Rectal smooth muscle tissue (tissue), 1 donor: ENCODE results near the gene PREX1.

Experiments used
- H3K27ac ChIP-seq: one replicate; pipeline ENCODE4 v1.7.0; 2013; ENCODE audit warnings: low read depth, low read length, inconsistent platforms
- H3K27me3 ChIP-seq: one replicate; pipeline ENCODE4 v1.7.0; 2013; ENCODE audit warnings: low read length; ENCODE audit not compliant: control insufficient read depth, insufficient read depth
- H3K36me3 ChIP-seq: one replicate; pipeline ENCODE4 v1.7.0; 2013; ENCODE audit warnings: low read length; ENCODE audit not compliant: control insufficient read depth, insufficient read depth
- H3K4me1 ChIP-seq: one replicate; pipeline ENCODE4 v1.7.0; 2013; ENCODE audit warnings: low read length; ENCODE audit not compliant: control insufficient read depth, insufficient read depth
- H3K4me3 ChIP-seq: one replicate; pipeline ENCODE4 v1.7.0; 2013; ENCODE audit warnings: low read length
- H3K9ac ChIP-seq: one replicate; pipeline ENCODE4 v1.7.0; 2013; ENCODE audit warnings: low read length

Gene PREX1

DNA sequence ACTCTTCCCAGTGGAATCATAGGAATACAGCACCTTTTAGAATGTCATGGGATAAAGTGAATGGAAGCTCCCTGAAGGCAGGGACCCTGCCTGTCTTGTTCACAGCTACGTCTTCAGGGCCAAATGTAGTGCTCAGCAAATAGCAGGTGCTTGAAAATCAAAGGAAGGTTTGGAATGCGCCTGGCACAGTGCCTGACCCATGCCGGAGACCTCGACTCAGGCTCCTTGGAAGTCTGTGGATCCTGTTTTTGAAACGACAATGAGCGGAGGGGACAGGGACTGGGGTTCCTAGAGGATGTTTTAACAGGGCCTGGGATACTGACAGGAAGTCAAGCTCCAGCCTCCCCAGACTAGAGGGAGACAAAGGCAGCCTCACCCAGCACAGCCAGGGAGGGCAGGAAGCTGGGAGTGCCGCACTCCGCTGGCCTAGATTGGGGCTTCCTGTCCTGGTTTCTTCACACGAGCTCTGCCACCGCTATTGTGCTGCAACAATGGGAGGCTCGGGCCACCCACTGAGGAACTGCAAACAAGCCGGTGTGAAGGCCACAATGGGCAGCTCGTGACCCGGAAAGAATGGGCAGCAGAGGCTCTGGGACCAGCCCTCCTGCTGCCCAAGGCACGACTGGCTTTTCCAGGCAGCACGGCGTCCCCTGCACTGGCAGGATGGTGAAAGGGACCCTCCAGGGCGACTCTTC, 76.7 kb downstream of the PREX1 start:
- no peaks in the 10 kb centered on the region for H3K36me3 ChIP-seq
- H3K27me3 ChIP-seq = no peaks in the 10 kb centered on the region
- H3K9ac ChIP-seq = no peak overlapping the region
- no peak overlapping the region for H3K4me3 ChIP-seq
- H3K27ac ChIP-seq = no peak overlapping the region
- no peaks in the 10 kb centered on the region for H3K4me1 ChIP-seq

DNA sequence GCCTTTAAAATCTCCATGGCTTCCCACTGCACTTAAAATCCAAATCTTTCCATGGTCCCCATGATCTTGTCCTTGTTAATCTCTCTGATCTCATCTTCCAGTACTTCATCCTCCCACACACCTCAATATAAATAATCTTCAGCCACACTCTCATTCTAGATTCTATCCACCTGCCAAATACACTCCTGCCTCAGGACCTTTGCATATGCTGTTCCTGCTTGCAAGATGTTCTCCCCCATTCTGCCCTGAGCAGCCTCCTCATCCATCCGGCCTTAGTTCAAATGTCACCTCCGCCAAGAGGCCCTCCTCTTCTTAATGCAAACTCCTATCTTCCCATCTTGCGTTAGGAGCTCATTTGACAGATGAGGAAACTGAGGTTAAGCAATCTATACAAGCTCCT, 77.4 kb downstream of the PREX1 start:
- Histone ChIP-seq H3K9ac (no peak overlapping the region), H3K27ac (no peak overlapping the region), H3K4me3 (no peak overlapping the region), H3K4me1 (no peaks in the 10 kb centered on the region), H3K27me3 (no peaks in the 10 kb centered on the region), H3K36me3 (no peaks in the 10 kb centered on the region)

DNA sequence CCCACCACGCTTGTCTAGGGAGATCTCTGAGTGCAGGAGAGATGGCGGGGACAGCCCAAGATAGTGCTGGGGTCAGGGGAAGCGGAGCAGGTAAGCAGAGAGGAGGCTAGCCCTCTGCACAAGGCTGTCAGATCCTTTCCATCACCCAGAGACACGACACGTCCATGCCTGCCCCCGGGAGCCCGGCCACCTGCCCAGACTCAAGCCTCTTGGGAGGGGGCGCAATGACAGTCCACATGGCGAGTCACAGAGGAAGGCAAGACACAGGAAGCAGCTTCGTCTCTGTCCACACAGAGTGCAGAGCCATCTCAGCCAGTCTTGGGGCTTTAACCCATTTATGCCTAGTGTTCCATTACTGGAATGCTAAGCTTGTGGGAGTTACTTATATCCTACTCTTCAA, 78.4 kb downstream of the PREX1 start:
- Histone ChIP-seq H3K27me3 (no peaks in the 10 kb centered on the region), H3K9ac (no peak overlapping the region), H3K36me3 (no peaks in the 10 kb centered on the region), H3K4me3 (no peak overlapping the region), H3K4me1 (no peaks in the 10 kb centered on the region), H3K27ac (no peak overlapping the region)

DNA sequence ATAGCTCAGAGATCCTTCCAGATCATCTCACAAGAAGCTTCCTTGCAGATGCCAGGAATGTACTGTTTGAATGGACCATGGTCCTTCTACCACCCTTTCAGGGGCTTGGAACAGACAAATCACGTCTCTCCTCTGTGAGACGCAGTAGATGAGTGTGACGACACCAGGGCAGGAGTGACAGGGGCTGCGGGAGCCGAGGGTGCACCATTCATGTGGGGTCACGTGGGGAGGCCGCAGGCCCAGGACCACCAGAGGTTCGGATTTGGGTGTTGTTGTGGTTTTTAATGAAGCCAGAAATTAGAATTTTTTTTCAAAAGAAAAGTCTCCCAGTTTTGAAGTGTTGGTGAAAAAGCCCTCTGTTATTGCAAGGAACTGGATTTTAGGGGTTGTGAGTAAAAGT, 79.2 kb downstream of the PREX1 start:
- Histone ChIP-seq H3K36me3 (peaks cover under 1% of the 10 kb centered on the region), H3K9ac (no peak overlapping the region), H3K27me3 (no peaks in the 10 kb centered on the region), H3K4me1 (no peaks in the 10 kb centered on the region), H3K4me3 (no peak overlapping the region), H3K27ac (no peak overlapping the region)

DNA sequence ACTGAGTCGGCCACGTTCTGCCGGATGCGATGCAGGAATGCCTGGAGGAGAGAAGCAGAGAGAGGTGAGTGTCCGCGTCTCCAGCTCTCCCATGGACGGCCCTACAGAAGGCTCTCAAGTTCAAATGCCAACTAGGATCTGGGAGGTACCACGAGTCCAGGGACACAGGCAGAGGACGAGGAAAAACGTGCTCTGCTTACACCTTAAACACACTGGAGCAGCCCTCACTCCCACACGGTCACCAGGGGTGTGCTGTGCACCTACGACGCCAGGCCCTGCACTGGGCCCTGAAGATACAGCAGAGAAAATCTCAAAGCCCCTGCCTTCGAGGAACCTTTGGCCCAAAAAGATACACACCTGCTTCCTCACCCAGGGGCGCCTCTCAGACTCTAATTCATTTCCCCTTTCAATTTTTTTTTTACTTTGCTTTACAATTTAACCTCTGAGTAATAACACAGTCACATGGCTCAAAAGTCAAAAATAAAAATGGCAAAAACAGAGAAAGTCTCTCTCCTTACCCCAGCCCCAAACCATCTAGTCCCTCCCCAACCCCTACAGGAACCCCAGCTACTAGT, 79.9 kb downstream of the PREX1 start:
- no peak overlapping the region for H3K4me3 ChIP-seq
- no peaks in the 10 kb centered on the region for H3K27me3 ChIP-seq
- peaks cover 3% of the 10 kb centered on the region for H3K36me3 ChIP-seq
- H3K4me1 ChIP-seq = no peaks in the 10 kb centered on the region
- no peak overlapping the region for H3K27ac ChIP-seq
- H3K9ac ChIP-seq = no peak overlapping the region

DNA sequence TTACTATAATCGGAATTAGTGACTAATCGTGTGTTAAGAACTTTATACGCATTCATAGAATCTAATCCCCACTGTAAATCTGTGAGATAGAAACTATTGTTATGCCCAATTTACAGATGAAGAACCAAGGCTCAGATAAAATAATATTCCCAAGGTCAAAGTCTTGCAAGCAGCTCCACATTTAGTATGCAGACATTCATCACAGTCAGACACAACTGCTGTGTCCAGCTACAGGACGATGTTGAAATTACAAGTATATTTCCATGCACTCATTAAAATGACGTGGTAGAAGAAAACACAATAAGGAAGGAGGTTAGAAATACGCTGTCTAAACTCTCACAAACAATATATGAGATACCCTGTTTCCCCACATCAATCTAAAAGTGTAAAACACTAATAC, 82.5 kb downstream of the PREX1 start:
- Histone ChIP-seq H3K27me3 (no peaks in the 10 kb centered on the region), H3K4me3 (no peak overlapping the region), H3K36me3 (peaks cover 3% of the 10 kb centered on the region), H3K27ac (no peak overlapping the region), H3K9ac (no peak overlapping the region), H3K4me1 (no peaks in the 10 kb centered on the region)

DNA sequence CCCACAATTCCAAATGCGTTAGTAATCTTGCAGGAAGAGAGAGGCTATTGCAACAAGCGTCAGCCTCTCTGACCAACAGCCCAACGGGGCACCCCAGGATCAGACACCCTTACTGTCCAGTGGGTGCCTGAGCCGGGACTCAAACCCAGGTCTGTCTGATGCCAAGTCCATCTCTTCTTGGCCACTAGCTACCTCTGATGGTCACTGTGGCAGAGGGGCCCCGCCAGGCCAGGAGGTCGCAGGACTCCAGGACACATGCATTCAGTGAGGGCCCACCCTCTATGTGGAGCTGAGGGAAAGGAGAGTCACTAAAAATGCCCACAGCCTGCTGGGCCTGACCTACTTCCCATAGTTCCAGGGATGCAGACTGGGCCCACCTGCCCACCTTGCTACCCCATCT, 83.3 kb downstream of the PREX1 start:
- Histone ChIP-seq H3K9ac (no peak overlapping the region), H3K4me3 (no peak overlapping the region), H3K27me3 (no peaks in the 10 kb centered on the region), H3K36me3 (peaks cover 3% of the 10 kb centered on the region), H3K4me1 (no peaks in the 10 kb centered on the region), H3K27ac (no peak overlapping the region)

DNA sequence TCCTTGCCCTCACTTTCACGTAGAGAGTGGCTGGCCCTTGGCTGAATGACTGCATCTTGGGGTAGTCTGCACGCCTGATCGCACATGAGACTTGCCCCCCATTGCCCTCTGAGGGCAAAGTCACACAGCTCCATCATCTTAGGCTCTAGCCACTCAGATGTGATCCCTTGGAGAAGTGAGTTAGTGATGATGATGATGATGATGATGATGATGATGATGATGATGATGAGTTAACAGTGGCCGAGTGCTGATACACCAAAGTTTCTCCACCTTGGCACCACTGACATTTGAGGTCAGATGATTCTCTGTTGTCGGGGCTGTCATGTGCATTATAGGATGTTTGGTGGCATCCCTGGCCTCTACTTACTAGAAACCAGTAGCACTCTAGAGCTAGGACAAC, 84.0 kb downstream of the PREX1 start:
- no peaks in the 10 kb centered on the region for H3K4me1 ChIP-seq
- no peaks in the 10 kb centered on the region for H3K27me3 ChIP-seq
- H3K27ac ChIP-seq = no peak overlapping the region
- H3K36me3 ChIP-seq = peaks cover 3% of the 10 kb centered on the region
- no peak overlapping the region for H3K9ac ChIP-seq
- no peak overlapping the region for H3K4me3 ChIP-seq

DNA sequence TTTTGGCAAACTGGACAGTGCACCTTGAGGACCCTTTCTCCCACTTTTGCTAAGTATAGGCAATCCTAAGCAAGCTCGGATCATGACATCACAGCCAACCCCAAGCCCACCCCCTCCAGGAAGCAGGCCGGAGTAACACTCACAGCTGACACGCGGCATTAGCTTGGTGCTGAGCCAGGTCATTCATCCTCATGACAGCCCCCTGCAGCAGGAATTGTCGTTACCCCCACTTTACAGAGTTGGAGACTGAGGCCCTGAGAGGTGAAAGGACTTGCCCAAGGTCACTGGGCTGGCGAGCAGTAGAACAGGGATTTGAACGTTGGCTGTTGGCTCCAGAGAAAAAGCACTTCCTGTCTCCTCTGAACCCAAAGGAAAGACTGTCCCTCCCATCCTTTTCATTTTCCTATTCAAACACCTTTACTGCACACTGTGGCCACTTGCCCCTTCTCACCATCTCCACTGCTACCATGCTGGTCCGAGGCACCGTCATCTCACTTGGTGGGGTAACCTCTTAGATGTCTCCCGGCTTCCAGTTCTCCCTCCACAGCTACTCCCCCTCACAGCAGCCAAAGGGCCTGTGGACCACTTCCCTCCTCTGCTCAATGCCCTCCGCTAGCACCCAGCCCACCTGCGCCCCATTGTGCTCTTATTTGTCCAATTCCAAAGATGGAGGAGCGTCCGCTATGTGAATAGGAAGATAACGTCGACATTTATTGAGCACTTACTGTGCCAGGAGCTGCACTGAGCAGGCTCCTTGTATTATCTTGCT, 84.7 kb downstream of the PREX1 start:
- Histone ChIP-seq H3K27ac (no peak overlapping the region), H3K9ac (no peak overlapping the region), H3K4me3 (no peak overlapping the region), H3K36me3 (peaks cover 3% of the 10 kb centered on the region), H3K4me1 (no peaks in the 10 kb centered on the region), H3K27me3 (no peaks in the 10 kb centered on the region)

DNA sequence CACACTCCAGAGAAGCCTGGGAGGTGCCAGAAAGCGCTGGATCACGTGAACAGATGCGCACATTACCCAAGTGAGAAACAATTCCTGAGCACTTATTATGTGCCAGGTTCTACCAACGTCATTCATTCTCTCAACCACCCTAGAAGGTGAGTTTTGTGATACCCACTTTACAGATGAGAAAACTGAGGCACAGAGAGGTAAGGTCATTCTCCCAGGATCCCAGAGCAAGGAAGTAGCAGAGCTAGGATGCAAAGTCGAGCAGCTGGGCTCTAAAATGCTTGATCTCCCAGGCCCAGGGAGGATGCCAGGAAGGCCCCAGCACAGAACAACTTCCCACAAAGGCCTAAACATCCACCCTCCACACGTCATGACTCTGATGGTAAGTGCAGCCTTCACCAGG, 85.6 kb downstream of the PREX1 start:
- peaks cover 3% of the 10 kb centered on the region for H3K36me3 ChIP-seq
- no peak overlapping the region for H3K4me3 ChIP-seq
- no peak overlapping the region for H3K27ac ChIP-seq
- H3K9ac ChIP-seq = no peak overlapping the region
- H3K4me1 ChIP-seq = no peaks in the 10 kb centered on the region
- no peaks in the 10 kb centered on the region for H3K27me3 ChIP-seq

DNA sequence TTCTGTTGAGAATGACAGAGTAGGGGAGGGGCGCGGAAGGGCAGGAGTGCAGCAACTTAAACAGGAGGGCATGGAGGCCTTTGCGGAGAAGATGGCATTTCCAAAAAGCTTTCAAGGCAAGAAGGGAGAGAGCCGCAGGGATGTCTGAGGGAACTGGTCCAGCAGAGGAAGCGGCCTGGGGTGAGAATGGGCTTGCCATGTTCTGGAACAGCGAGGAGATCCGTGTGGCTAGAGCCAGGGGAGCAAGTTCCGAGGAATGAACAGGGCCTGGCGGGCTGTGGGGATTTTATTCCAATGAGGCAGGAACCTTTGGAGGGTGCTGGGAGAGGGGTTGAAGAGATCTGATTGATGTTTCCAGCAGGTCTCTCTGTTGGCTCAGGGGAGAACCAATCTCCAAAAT, 86.1 kb downstream of the PREX1 start:
- Histone ChIP-seq H3K4me3 (no peak overlapping the region), H3K4me1 (no peaks in the 10 kb centered on the region), H3K27ac (no peak overlapping the region), H3K9ac (no peak overlapping the region), H3K36me3 (peaks cover 3% of the 10 kb centered on the region), H3K27me3 (no peaks in the 10 kb centered on the region)

DNA sequence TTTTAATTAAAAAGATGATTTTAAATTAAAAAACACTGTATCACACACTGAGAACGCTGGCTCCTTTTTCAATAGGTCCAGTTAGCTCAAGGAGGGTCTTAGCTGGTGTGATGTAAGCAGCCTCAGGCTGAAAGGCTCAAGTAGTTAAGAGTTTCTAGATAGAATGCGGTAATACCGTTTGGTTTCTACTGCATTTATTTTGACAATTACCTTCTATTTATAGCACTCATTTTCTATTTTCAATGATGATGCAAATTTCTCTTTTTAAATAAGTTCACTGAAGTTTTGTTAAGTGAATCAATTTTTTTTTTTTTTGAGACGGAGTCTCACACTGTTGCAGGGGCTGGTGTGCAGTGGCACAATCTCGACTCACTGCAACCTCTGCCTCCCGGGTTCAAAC, 87.1 kb downstream of the PREX1 start:
- Histone ChIP-seq H3K4me3 (no peak overlapping the region), H3K9ac (no peak overlapping the region), H3K27me3 (peaks cover under 1% of the 10 kb centered on the region), H3K36me3 (peaks cover 3% of the 10 kb centered on the region), H3K4me1 (no peaks in the 10 kb centered on the region), H3K27ac (no peak overlapping the region)

DNA sequence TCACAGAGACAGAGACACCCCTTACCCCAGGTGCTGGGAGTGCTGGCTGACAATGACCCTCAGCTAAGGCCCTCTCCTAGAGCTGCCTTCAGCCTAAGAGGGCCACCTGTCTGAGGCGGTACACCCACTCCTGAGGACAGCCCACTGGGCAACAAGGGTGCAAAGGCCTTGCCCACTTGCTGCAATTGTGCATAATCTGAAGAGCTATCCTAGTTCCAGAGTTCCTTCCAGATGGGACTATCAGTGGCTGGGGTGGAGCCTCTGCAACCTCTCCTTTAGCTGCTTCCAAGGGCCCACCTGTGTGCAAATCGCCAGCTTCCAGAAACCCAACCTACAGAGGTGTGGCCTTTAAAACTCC, 87.5 kb downstream of the PREX1 start:
- Histone ChIP-seq H3K27me3 (peaks cover 3% of the 10 kb centered on the region), H3K4me1 (no peaks in the 10 kb centered on the region), H3K4me3 (no peak overlapping the region), H3K27ac (no peak overlapping the region), H3K9ac (no peak overlapping the region), H3K36me3 (peaks cover 3% of the 10 kb centered on the region)
